GM12878 (cell line): Measurements from ENCODE around the gene AIRE. TPM values are rescaled to one million over a fixed set of nuclear protein-coding genes. Genes with fewer than 3 reads are reported as not detected.

Experiments
- ATAC-seq: fragments of 200-7000 bp; cut with Tn5 transposase; 3 replicates; pipeline ENCODE4 v1.9.1; 2020; ENCODE audit warnings: mild to moderate bottlenecking, moderate library complexity
- BruUV-seq: library from RNA; stranded (reverse); fragments of 400-500 nt; replicated peaks from 2 replicates; lab custom pipeline; 2021; lab: Mats Ljungman, UMichigan
- CTCF ChIA-PET: fragments of 300-600 bp; sonication (Branson Sonifier 250); formaldehyde crosslinking; extraction: SDS; loops from one replicate; lab custom pipeline; 2021; ENCODE audit warnings: inconsistent platforms; lab: Yijun Ruan, JAX
- POLR2A ChIA-PET: fragments of 350-600 bp; formaldehyde crosslinking; extraction: SDS; loops from one replicate; lab custom pipeline; 2021; ENCODE audit warnings: inconsistent platforms; lab: Charles Lee
- RAD21 ChIA-PET: fragments of 300-600 bp; sonication (Branson Sonifier 250); formaldehyde crosslinking; loops from one replicate; lab custom pipeline; 2023; ENCODE audit warnings: antibody characterized with exemption; ENCODE audit not compliant: unreplicated experiment; lab: Charles Lee
- SMC1A ChIA-PET: fragments of 300-600 bp; sonication (Branson Sonifier 250); formaldehyde crosslinking; loops from one replicate; lab custom pipeline; 2023; ENCODE audit not compliant: unreplicated experiment, uncharacterized antibody; lab: Charles Lee
- DNase-seq: peaks from one replicate; pipeline ENCODE4 v3.0.0-alpha.2; 2011; ENCODE audit warnings: low read depth, low spot score
- FAIRE-seq: peaks from 3 replicates; lab custom pipeline; 2011; peaks lifted over from hg19 to GRCh38; lab: Jason Lieb, UNC
- H2AFZ ChIP-seq: 2 replicates; pipeline ENCODE4 v1.6.0; 2011; ENCODE audit warnings: low read depth, low read length, control low read depth; ENCODE audit not compliant: control insufficient read depth
- H3K27ac ChIP-seq: 2 replicates; pipeline ENCODE4 v1.5.1; 2011; ENCODE audit warnings: control low read depth; ENCODE audit not compliant: control insufficient read depth, insufficient read depth
- H3K27me3 ChIP-seq, 2 experiments: replicated peaks in 1 of 2; 2 replicates each; pipeline versions ENCODE4 v1.6.0 to v1.6.1; 2011; ENCODE audit warnings: low read length in 1 of 2; ENCODE audit not compliant: control insufficient read depth in 2 of 2, insufficient read depth in 2 of 2
- H3K36me3 ChIP-seq, 2 experiments: 2 replicates each; pipeline ENCODE4 v1.5.1; 2011; ENCODE audit warnings: low read length in 1 of 2; ENCODE audit not compliant: control insufficient read depth in 2 of 2, insufficient read depth in 2 of 2
- H3K4me1 ChIP-seq: 2 replicates; pipeline ENCODE4 v1.6.1; 2011; ENCODE audit warnings: mild to moderate bottlenecking, low read length, moderate library complexity, mixed read lengths; ENCODE audit not compliant: control insufficient read depth, insufficient read depth
- H3K4me2 ChIP-seq: 2 replicates; pipeline ENCODE4 v1.6.0; 2011; ENCODE audit warnings: control low read depth; ENCODE audit not compliant: control insufficient read depth, insufficient read depth
- H3K4me3 ChIP-seq: fragments of 200-600 bp; sonication (generic); 2 replicates; pipeline ENCODE4 v1.5.1; 2016
- H3K79me2 ChIP-seq: 2 replicates; pipeline ENCODE4 v1.6.0; 2011; ENCODE audit warnings: low read length; ENCODE audit not compliant: control insufficient read depth, insufficient read depth
- H3K9ac ChIP-seq: 2 replicates; pipeline ENCODE4 v1.8.0; 2011; ENCODE audit warnings: low read length, control low read depth, mixed read lengths; ENCODE audit not compliant: control insufficient read depth, insufficient read depth
- H3K9me3 ChIP-seq: replicated peaks from 3 replicates; pipeline ENCODE4 v1.5.1; 2011; ENCODE audit warnings: mild to moderate bottlenecking, low read length; ENCODE audit not compliant: control insufficient read depth, insufficient read depth
- H4K20me1 ChIP-seq: 2 replicates; pipeline ENCODE4 v1.6.0; 2011; ENCODE audit not compliant: control insufficient read depth, insufficient read depth
- ATF7 ChIP-seq: fragments of 450-650 bp; IDR thresholded peaks from 2 replicates; pipeline ENCODE4 v1.6.1; 2016; ENCODE audit warnings: low read depth, mild to moderate bottlenecking
- ETV6 ChIP-seq, 2 experiments: fragments of 450-650 bp in 1 of 2; IDR thresholded peaks in 1 of 2; conservative IDR thresholded peaks in 1 of 2; 2 replicates each; pipeline ENCODE4 v1.6.1; 2014; ENCODE audit warnings: antibody characterized with exemption in 1 of 2, borderline replicate concordance in 1 of 2, low read depth in 1 of 2, mild to moderate bottlenecking in 1 of 2, moderate library complexity in 1 of 2
- GABPA ChIP-seq: IDR thresholded peaks from 2 replicates; pipeline ENCODE4 v1.6.1; 2014; ENCODE audit warnings: antibody characterized with exemption, low read depth, mild to moderate bottlenecking, inconsistent platforms
- GATAD2B ChIP-seq: fragments of 450-650 bp; conservative IDR thresholded peaks from 2 replicates; pipeline ENCODE4 v1.6.1; 2017; ENCODE audit warnings: low read depth, mild to moderate bottlenecking, moderate library complexity
- NBN ChIP-seq: fragments of 450-650 bp; IDR thresholded peaks from 2 replicates; pipeline ENCODE4 v1.6.1; 2016
- RB1 ChIP-seq: fragments of 450-650 bp; formaldehyde crosslinking; IDR thresholded peaks from 2 replicates; pipeline ENCODE4 v1.6.1; 2017; ENCODE audit warnings: mild to moderate bottlenecking, borderline replicate concordance
- SP1 ChIP-seq: IDR thresholded peaks from one replicate; pipeline ENCODE4 v1.6.1; 2011; ENCODE audit warnings: low read depth, low read length
- TBL1XR1 ChIP-seq: IDR thresholded peaks from 2 replicates; pipeline ENCODE4 v1.6.1; 2012; ENCODE audit warnings: low read depth, low read length, improper control_type of control experiment
- WGBS: methylation state at CpG from one replicate; pipeline ENCODE4 v1.1.6; 2016; ENCODE audit warnings: low lambda C conversion rate; ENCODE audit not compliant: insufficient replicate concordance, insufficient coverage; ENCODE audit errors: missing lambda C conversion rate; 5-methylcytosine and 5-hydroxymethylcytosine counted together
- in situ Hi-C: fragments of 300-500 bp; cut with MboI; formaldehyde crosslinking; loops from 9 replicates; pipeline ENCODE4 v1.14.3; 2018; ENCODE audit warnings: mixed read lengths
- intact Hi-C: fragments of 100-400 bp; cut with micrococcal nuclease; formaldehyde crosslinking; loops from one replicate; pipeline ENCODE4 v1.14.2; 2022; ENCODE audit not compliant: unreplicated experiment
- polyA plus RNA-seq, 11 experiments: library from polyadenylated mRNA; depleted of rRNA in 4 of 11; unstranded in 6 of 11; stranded (reverse) in 5 of 11; fragments of >200 nt; fragmentation: Nextera tagmentation in 4 of 11; fragmentation: Illumina TruSeq in 1 of 11; extraction: Ambion mirVana in 4 of 11; extraction: Trizol in 1 of 11; gene quantifications; 1 replicate in 1 of 11; 2 replicates in 10 of 11; pipeline versions ENCODE4 v1.2.1 to v1.2.3, GENCODE V29; 2011 to 2016; ENCODE audit warnings: inconsistent platforms in 2 of 11, missing spikeins in 2 of 11, low read depth in 1 of 11
- total RNA-seq, 4 experiments: library from RNA; depleted of rRNA in 3 of 4; stranded (reverse); fragments of >200 nt in 3 of 4; fragmentation: Illumina TruSeq in 1 of 4; extraction: Trizol in 1 of 4; gene quantifications; 2 replicates each; pipeline versions ENCODE4 v1.2.1 to v1.2.3, GENCODE V29; 2013 to 2021
- TF ChIP-seq, protein P1 (sequence below): fragments of 450-650 bp; conservative IDR thresholded peaks from 2 replicates; pipeline ENCODE4 v1.6.1; 2017; ENCODE audit warnings: mild to moderate bottlenecking, moderate library complexity
- TF ChIP-seq, protein P2 (sequence below): IDR thresholded peaks from 2 replicates; pipeline ENCODE4 v1.6.1; 2012; ENCODE audit warnings: mild to moderate bottlenecking, low read depth, low read length
- TF ChIP-seq, protein P3 (sequence below), 3 experiments: IDR thresholded peaks in 2 of 3; conservative IDR thresholded peaks in 1 of 3; 2 replicates each; pipeline ENCODE4 v1.5.1; 2011; ENCODE audit warnings: low read depth in 3 of 3, low read length in 3 of 3, mild to moderate bottlenecking in 3 of 3, control low read depth in 2 of 3, moderate library complexity in 2 of 3, inconsistent platforms in 1 of 3, mixed read lengths in 1 of 3; ENCODE audit not compliant: control insufficient read depth in 2 of 3, insufficient read depth in 1 of 3; ENCODE audit errors: extremely low read depth in 1 of 3
- TF ChIP-seq, protein P4 (sequence below): IDR thresholded peaks from 2 replicates; pipeline ENCODE4 v1.6.1; 2011; ENCODE audit warnings: borderline replicate concordance, low read depth, mild to moderate bottlenecking, moderate library complexity, mixed read lengths, low read length; ENCODE audit not compliant: insufficient read depth; ENCODE audit errors: extremely low read length

AIRE gene
- total and polyA plus RNA-seq, 10 of the 15 experiments (the other 5 are each of a cell fraction or from before 2014, with no cell fraction given) = 0.05 to 0.10 TPM; not detected in 8

DNA sequence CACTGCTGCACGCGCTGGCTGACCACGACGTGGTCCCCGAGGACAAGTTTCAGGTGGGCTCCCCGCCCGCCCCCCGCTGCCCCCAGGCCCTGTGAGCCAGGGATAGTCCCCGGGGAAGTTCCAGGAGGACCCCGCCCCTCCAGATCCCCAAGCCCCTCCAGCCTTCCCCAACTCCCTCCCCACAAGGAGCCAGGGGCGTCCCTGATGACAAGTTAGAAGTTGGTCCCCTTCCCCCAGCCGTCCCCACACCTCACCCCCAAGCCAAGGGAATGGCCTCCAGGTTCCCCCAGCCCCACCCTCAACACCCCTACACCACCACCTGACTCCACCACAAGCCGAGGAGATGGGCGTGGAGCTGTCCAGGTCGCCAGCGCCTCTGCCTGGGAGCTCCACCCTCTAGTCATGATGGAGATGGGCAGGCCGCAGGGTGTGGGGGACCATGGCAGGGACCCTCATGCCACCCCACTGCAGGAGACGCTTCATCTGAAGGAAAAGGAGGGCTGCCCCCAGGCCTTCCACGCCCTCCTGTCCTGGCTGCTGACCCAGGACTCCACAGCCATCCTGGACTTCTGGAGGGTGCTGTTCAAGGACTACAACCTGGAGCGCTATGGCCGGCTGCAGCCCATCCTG lies 525 bp downstream of the AIRE start:
- intact Hi-C loops (no loop called here), in situ Hi-C loops (no loop called here)
- ChIA-PET POLR2A (no interaction called here), SMC1A (no interaction called here), CTCF (no interaction called here), RAD21 (no interaction called here)
- no peaks in the 10 kb centered on the region; the same call in 1 of the 2 replicates for H4K20me1 ChIP-seq
- no TSS peak for BruUV-seq
- no peaks in the 10 kb centered on the region for H3K36me3 ChIP-seq
- H3K27me3 ChIP-seq = no peaks in the 10 kb centered on the region
- H3K9me3 ChIP-seq = no peaks in the 10 kb centered on the region
- H3K4me2 ChIP-seq = no peak overlapping the region
- no peak for ATAC-seq
- no peak overlapping the region for H3K4me3 ChIP-seq
- H3K27ac ChIP-seq = no peak overlapping the region
- H3K9ac ChIP-seq = no peak overlapping the region
- peaks cover 6% of the 10 kb centered on the region; the same call in 1 of the 2 replicates for H3K4me1 ChIP-seq
- no peak for DNase-seq
- FAIRE-seq = no peak
- 73% methylated on average over 12 of the region's 21 CpGs for WGBS
- H3K79me2 ChIP-seq = no peaks in the 10 kb centered on the region
- H2AFZ ChIP-seq = no peak overlapping the region
- TF ChIP-seq RB1 = no peak
- TF ChIP-seq, protein P1, sequence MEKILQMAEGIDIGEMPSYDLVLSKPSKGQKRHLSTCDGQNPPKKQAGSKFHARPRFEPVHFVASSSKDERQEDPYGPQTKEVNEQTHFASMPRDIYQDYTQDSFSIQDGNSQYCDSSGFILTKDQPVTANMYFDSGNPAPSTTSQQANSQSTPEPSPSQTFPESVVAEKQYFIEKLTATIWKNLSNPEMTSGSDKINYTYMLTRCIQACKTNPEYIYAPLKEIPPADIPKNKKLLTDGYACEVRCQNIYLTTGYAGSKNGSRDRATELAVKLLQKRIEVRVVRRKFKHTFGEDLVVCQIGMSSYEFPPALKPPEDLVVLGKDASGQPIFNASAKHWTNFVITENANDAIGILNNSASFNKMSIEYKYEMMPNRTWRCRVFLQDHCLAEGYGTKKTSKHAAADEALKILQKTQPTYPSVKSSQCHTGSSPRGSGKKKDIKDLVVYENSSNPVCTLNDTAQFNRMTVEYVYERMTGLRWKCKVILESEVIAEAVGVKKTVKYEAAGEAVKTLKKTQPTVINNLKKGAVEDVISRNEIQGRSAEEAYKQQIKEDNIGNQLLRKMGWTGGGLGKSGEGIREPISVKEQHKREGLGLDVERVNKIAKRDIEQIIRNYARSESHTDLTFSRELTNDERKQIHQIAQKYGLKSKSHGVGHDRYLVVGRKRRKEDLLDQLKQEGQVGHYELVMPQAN = no peak
- TF ChIP-seq, protein P2, sequence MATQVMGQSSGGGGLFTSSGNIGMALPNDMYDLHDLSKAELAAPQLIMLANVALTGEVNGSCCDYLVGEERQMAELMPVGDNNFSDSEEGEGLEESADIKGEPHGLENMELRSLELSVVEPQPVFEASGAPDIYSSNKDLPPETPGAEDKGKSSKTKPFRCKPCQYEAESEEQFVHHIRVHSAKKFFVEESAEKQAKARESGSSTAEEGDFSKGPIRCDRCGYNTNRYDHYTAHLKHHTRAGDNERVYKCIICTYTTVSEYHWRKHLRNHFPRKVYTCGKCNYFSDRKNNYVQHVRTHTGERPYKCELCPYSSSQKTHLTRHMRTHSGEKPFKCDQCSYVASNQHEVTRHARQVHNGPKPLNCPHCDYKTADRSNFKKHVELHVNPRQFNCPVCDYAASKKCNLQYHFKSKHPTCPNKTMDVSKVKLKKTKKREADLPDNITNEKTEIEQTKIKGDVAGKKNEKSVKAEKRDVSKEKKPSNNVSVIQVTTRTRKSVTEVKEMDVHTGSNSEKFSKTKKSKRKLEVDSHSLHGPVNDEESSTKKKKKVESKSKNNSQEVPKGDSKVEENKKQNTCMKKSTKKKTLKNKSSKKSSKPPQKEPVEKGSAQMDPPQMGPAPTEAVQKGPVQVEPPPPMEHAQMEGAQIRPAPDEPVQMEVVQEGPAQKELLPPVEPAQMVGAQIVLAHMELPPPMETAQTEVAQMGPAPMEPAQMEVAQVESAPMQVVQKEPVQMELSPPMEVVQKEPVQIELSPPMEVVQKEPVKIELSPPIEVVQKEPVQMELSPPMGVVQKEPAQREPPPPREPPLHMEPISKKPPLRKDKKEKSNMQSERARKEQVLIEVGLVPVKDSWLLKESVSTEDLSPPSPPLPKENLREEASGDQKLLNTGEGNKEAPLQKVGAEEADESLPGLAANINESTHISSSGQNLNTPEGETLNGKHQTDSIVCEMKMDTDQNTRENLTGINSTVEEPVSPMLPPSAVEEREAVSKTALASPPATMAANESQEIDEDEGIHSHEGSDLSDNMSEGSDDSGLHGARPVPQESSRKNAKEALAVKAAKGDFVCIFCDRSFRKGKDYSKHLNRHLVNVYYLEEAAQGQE = no peak
- TF ChIP-seq SP1 = no peak
- no peak for TF ChIP-seq TBL1XR1
- no peak for TF ChIP-seq ETV6 (conservative IDR thresholded peaks at IDR 0.05 in 1 of 2, IDR thresholded peaks at IDR 0.05 in 1 of 2; ENCODE audit: borderline replicate concordance in 1 of 2, low read depth in 1 of 2)
- no peak for TF ChIP-seq NBN
- no peak for TF ChIP-seq GATAD2B
- TF ChIP-seq, protein P3, sequence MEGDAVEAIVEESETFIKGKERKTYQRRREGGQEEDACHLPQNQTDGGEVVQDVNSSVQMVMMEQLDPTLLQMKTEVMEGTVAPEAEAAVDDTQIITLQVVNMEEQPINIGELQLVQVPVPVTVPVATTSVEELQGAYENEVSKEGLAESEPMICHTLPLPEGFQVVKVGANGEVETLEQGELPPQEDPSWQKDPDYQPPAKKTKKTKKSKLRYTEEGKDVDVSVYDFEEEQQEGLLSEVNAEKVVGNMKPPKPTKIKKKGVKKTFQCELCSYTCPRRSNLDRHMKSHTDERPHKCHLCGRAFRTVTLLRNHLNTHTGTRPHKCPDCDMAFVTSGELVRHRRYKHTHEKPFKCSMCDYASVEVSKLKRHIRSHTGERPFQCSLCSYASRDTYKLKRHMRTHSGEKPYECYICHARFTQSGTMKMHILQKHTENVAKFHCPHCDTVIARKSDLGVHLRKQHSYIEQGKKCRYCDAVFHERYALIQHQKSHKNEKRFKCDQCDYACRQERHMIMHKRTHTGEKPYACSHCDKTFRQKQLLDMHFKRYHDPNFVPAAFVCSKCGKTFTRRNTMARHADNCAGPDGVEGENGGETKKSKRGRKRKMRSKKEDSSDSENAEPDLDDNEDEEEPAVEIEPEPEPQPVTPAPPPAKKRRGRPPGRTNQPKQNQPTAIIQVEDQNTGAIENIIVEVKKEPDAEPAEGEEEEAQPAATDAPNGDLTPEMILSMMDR (IDR thresholded peaks at IDR 0.05 in 2 of 3, conservative IDR thresholded peaks at IDR 0.05 in 1 of 3; ENCODE audit: control insufficient read depth in 2 of 3, extremely low read depth in 1 of 3, insufficient read depth in 1 of 3, low read depth in 3 of 3, low read length in 3 of 3) = no peak
- no peak for TF ChIP-seq ATF7
- no peak for TF ChIP-seq GABPA
- TF ChIP-seq, protein P4, sequence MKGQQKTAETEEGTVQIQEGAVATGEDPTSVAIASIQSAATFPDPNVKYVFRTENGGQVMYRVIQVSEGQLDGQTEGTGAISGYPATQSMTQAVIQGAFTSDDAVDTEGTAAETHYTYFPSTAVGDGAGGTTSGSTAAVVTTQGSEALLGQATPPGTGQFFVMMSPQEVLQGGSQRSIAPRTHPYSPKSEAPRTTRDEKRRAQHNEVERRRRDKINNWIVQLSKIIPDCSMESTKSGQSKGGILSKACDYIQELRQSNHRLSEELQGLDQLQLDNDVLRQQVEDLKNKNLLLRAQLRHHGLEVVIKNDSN = no peak
